HG03342 (cell line): ENCODE data around the gene ARL6IP4.
"Not testable (repeated sequence)": the region's sequence is repeated elsewhere in the genome, so short reads cannot be mapped to it uniquely, and the experiment has no call there.

Experiments
- ATAC-seq: cut with Tn5 transposase; IDR thresholded peaks from one replicate; pipeline ENCODE4 v1.9.1; 2021; ENCODE audit warnings: mild to moderate bottlenecking, moderate library complexity; ENCODE audit not compliant: unreplicated experiment

Gene ARL6IP4

DNA sequence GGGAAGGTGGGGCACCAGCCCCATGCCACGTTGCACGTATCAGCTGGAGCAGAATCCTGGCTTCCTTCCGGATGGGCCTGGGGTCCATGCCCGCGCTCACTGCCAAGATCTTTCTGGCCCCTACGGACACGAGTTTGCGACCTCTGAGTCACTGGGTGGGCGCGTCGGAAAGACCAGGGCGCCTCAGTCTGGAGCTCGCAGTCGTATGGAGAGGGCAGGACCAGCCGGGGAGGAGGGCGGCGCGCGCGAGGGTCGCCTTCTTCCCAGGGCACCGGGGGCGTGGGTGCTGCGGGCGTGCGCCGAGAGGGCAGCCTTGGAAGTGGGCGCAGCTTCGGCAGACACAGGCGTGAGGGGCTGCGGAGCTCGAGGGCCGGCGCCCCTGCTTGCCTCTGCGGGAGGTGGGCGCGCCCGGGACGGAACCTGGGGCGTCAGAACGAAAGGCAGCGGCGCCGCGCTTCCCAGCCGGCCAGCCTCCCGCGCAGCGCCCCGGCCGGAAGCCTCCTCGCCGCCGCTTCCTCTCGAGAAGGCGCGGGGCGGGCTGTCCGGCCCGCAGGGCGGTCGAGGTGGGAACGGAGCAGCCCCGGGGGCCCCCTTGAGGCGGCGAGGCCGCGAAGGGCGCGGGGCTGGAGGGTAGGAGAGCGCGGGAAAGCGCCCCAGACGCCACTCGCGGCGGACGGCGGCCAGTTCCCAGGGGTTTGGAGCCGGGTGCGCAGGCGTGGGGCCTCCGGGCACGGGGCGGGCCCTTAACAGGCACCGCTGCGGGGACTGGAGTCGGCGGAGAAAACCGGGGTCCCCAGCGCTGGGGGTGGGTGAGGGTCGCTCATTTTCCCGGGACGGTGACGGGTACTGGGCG is at the start of gene ARL6IP4:
Gene ARL6IP4, plus strand, starts transcription at position 499 of the 853 bp plus-strand sequence. CDS start 459 bp downstream, outside the sequence.
- ATAC-seq, result peak; percentile 45

DNA sequence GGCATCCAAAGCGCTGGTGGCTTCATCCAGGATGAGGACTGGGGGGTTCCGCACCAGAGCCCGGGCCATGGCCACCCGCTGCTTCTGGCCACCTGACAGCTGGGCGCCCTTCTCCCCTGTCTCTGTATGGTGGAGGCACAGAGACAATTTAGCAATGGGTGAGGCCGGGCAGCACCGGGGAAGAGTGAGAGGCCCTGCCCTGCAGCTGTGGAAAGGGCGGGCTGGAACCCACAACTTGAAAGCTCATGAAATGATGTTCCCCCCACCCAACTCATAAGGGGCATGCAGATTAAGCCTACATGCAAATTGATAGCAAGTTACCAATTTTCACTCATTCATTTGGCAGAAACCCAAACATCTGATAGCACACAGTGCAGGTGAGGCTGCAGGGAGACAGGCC is 48.3 kb upstream of the ARL6IP4 start:
- ATAC-seq, result no peak

GRCh38 chr12:122934722-122935121 is 45.8 kb upstream of the ARL6IP4 start:
- no peak for ATAC-seq

DNA sequence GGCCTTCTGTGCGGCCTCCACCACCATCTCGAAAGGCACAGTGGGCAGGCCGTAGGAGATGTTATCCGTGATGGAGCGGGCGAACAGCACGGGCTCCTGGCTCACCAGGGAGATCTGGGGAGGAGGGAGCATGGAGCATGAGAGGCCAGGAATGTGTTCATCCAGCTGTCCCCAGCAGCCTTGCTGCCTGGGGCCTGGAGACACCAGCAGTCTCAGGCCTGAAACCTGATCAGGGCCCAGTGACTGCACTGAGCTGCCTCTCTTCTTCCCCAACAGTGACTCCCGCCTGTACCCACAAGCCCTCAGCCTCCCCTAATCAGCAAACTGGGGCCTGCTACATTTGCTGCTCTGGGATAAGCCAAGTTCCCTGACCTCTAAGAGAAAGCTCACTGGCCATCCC is 45.2 kb upstream of the ARL6IP4 start:
- no peak for ATAC-seq

DNA sequence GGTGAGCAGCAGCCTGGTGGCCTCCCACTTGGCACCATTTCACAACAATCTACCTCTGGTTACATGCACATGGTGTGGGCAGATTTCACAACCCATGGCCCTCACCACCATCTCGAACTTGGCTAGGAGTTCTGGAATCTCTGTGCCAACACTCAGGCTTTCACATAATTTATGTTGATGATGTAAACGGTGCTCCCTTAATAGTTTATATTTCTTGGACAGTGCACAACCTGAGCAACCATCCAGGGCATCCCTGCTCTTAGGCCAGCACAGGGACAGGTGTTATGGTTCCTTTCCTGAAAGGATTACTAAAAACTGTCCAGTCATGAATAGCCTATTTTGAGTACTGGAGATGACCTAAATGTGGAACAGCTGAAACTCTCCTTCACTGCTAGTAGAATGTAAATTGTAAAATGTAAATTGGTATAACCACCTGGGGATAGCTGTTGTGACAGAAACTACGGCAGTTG is 42.8 kb upstream of the ARL6IP4 start:
- no peak for ATAC-seq

DNA sequence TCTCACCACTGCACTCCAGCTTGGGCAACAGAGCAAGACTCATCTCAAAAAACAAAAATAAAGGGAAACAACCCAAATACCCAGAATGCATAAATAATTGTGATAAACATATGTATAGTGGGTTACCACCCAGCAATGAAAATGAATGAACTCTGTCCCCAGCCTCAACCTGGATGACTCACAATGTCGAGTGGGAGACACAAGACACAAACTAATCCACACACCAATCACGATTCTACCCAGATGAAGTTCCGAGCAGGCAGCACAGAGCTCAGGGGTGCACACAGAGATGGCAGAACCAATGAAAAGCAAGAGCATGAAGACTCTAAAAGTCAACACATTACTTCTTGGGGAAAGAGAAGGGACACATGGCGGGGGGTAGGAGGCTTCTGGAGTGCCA is 41.4 kb upstream of the ARL6IP4 start:
- ATAC-seq, result no peak

DNA sequence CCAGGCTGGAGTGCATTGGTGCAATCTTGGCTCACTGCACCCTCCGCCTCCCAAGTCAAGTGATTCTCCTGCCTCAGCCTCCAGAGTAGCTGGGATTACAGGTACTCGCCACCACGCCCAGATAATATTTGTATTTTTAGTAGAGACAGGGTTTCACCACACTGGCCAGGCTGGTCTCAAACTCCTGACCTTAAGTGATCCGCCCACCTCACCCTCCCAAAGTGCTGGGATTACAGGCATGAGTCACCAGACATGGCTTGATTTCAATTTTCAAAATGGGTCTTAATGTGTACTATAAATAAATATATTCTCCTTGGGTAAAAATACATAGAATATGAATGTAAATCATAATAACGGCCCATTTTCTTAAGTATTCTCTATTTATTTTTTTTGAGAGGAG is 39.1 kb upstream of the ARL6IP4 start:
- not testable (repeated sequence) for ATAC-seq

DNA sequence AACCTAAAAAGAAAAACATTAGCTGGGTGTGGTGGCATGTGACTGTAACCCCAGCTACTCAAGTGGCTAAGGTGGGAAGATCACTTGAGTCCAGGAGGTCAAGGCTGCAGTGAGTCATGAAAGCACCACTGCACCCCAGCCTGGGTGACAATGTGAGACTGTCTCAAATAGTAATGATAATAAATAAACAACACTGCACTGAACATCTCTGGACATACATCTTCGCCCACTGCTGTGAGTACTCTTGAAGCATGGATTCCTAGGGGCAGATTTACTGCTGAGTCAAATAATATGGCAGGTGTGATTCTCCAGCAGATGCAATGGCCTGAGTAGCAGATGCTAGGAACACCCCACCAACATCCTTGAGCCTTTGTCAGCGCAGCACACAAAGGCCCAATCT is 37.8 kb upstream of the ARL6IP4 start:
- no peak for ATAC-seq

DNA sequence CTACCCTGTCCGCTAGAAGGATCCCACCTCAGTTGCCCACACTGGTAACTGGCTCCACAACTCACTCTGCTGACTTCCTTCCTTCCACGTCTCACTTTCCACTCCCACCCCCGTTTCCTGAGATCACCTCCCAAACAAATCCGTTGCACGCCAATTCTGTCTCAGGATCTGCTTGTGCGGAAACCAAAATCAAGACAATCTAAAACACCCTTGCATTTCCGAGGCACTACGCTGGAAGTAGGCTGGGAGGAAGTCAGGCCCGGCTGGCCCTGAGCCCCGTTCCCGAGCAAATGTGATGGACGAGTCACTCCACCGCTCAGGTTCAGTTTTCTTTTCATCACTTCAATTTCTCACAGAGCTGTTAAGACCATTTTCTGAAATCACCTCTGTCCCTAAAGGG is 37.3 kb upstream of the ARL6IP4 start:
- ATAC-seq, result no peak

DNA sequence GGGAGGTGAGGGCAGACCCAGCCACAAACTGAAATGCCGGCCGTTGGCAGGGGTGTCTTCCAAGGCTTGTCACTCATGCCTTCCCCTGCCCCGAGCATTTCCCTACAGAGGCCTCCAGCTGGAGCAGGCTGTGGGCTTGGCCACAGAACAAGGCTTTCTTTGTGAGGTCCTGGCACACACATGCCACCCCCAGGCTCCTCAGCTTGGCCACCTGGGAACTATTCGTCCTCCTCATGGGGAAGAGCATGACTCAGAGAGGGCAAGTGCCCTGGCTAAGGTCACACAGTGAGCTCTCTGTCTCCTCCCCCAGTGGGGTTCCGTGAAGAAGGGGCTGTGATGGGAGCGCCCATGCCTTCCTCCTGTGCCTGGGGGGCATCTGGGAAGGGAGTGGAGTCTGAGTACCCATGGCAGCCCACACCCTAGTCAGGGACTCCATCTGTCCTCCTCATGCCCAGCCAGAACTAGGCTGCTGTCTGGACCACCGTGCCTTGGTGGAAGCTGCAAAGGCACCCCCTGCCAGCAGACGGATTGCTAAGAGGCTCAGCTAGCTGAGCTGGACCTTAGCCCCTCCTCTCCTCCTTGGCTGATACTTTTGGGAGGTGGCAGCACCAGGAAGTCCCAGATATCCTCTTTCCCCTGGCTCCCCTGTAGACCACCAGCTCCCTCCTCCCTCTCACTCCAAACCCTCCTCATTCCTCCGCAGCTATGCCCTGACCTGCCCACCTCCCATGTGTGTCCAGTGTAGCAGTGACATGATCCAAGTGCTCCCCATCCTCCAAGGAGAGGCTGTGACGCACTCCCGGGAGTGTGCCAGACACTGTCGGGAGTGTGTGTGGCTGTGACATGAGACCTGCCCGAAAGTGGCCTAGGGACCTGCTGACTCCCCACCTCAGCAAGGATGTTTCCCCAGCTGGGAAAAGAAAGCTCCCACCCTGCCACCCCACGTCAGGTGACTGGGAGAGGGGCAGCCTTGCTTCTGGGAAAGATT is 35.6 kb upstream of the ARL6IP4 start:
- ATAC-seq, result no peak

DNA sequence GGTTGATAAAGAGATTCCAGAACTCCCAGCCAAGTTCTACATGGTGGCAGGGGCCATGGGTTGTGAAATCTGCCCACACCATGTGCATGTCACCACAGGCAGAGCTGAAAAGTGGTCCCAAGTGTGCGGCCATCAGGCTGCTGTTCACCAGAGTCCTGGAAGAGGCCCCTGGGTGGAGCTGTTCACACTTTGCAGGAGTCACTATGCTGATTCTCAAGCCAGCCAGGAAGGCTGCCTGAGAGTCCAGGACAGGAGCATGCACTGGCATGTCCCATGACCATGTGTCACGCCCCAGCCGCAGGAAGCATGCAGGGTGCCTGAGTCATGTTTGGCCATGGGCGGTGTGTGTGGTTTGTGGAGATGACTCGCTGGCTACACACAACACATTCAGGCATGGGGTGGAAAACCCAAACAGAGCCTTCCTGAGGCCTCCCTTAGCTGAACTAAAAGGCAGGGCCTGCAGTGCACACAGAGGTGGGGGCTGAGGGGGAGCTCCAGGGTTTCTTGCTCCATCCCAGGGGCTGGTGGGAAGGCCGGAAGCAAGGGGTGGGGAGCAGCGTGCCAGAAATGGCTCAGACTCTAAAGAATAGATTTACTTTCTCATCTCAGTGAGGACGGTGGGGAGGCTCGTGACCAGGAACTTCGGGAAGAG is 33.7 kb upstream of the ARL6IP4 start:
- ATAC-seq, result peak; percentile 59

DNA sequence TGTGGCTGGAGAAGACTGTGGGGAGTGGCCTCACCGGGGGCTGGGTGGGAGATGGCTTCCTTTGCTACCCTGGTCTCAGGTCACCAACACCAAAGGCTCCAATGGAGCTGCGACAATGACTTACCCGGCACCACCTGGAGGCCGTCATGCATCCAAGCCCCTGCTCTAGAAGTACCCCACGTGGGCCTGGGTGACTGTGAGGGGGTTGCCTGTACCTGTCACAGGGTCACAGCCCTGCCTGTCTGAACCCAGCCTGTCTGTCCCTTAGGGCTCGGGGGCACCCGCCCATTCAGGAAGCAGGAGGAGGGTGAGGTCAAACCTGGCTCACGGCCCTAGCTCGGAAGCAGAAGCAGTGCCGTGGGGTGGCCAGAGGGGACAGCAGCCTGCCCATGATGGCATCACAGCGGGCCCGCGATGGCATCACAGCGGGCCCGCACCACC is 33.1 kb upstream of the ARL6IP4 start:
- ATAC-seq, result no peak

- ATAC-seq, result no peak
Measured at GRCh38 chr12:122948605-122949004, 31.9 kb upstream of the ARL6IP4 start.

- no peak for ATAC-seq
Measured at GRCh38 chr12:122949405-122949804, 31.1 kb upstream of the ARL6IP4 start.

GRCh38 chr12:122949816-122950675 is 30.4 kb upstream of the ARL6IP4 start:
- no peak for ATAC-seq

- ATAC-seq, result no peak
Measured at GRCh38 chr12:122951406-122951805, 29.1 kb upstream of the ARL6IP4 start.

GRCh38 chr12:122951979-122952892 is 28.2 kb upstream of the ARL6IP4 start:
- peak; percentile 77 for ATAC-seq

DNA sequence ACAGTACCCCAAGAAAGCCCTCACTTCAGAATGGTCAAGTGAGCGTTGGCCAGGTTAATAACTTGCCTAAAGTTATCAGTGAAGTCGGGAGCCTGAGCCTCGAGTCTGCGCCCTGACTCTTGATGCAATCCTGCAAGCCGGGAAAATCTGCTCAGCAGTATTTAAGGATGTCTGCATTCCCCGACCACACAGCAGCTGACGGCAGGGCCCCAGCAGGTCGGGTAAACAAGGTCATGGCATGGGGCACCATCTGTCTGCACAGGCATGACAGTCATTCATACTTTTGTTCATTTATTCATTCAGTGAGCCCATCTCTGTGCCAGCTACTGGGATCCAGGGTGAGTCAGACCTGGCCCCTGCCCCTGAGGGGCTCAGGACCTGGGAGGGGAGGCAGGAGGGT is 25.3 kb upstream of the ARL6IP4 start:
- no peak for ATAC-seq

- no peak for ATAC-seq
Measured at GRCh38 chr12:122956035-122956434, 24.4 kb upstream of the ARL6IP4 start.
